GM18907 (cell line): ENCODE results near the gene TRIM34.
A peak's percentile ranks its signal among the peaks of the same experiment; 100 is the strongest.
"Not testable (repeated sequence)": the region's sequence is repeated elsewhere in the genome, so short reads cannot be mapped to it uniquely, and the experiment has no call there.

Experiments used
- ATAC-seq: cut with Tn5 transposase; IDR thresholded peaks from one replicate; pipeline ENCODE4 v1.9.1; 2021; ENCODE audit warnings: mild to moderate bottlenecking, moderate library complexity; ENCODE audit not compliant: unreplicated experiment

Gene TRIM34

DNA sequence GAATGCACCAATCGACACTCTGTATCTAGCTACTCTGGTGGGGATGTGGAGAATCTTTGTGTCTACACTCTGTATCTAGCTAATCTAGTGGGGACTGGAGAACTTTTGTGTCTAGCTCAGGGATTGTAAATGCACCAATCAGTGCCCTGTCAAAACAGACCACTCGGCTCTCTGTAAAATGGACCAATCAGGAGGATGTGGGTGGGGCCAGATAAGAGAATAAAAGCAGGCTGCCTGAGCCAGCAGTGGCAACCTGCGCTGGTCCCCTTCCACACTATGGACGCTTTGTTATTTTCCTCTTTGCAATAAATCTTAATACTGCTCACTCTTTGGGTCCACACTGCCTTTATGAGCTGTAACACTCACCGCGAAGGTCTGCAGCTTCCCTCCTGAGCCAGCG lies 58.8 kb downstream of the TRIM34 start:
- not testable (repeated sequence) for ATAC-seq

DNA sequence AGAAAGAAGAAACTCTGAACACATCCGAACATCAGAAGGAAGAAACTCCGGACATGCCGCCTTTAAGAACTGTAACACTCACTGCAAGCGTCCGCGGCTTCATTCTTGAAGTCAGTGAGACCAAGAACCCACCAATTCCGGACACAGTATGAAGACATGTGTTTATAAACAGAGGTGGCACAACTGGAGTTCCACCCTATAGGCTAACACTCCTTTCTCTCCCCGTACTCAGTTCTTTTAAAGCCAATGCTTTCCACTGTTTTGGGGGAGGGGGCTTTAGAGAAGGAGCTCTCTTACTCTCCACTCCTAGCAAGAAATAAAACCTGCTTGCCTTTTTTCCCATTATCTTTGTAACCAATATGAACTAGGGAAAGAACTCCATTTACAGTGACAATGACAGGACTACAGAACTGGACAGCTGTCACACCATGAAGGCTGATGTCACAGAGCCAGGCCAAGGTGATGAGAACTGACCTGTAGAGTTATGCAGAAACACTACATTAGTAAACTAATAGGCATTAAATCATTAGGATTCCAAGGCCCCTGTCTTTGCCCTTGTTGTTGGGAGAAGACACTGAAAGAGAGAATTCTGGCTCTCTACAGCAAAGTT lies 59.3 kb downstream of the TRIM34 start:
- peak; percentile 15 for ATAC-seq

DNA sequence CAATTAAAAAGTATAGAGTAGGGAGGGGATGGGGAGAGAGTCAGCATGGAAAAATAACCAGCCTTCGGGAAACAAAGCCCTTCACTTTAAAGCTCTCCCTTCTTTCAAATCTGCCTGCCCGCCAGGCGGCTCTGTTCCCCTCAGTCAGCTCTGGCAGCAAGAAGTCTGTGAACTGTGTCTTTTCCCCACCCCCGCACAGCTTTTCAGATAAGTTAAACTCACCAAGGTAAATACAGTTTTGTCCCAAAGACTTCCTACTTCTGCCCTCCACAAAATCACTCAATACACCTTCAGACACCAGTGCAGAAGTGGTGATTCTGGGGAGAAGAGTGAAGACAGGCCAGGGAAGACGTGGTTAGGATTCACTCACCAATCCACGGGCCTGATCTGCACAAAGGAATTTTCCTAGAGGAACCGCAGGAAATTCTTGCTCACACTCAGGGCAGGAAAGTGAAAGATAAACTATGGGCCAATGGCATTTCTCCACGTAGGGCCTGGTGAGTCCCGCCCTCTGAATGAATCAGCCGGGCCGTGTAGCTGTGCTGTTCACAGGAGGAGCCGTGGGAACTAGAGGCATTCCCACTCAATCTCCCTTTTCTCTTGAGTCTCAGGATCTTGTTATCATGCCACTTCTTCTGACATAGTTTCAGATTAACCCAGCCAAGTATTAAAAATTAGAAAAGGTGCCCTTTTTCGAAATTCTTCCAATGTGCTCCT lies 60.0 kb downstream of the TRIM34 start, which contains the start of gene TRIM5:
TRIM5 (minus strand) TSS at position 429 of the 717 bp plus-strand sequence. CDS start 4,897 bp downstream, outside the sequence.
- ATAC-seq, result peak; percentile 83

DNA sequence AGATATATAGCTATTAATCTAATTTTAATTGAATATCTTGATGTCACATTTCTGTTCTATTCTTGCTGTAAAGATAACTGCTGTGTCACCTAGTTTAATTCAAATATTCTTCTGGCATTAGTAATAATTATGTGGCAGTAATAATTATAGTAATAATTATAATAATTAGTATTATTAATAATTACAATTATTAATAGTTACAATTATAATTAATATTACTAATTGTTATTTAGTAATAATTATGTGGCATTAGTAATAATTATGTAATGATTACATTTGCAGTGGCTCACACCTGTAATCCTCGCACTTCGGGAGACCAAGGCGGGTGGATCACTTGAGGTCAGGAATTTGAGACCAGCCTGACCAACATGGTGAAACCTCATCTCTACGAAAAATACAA lies 61.6 kb downstream of the TRIM34 start:
- ATAC-seq, result no peak

DNA sequence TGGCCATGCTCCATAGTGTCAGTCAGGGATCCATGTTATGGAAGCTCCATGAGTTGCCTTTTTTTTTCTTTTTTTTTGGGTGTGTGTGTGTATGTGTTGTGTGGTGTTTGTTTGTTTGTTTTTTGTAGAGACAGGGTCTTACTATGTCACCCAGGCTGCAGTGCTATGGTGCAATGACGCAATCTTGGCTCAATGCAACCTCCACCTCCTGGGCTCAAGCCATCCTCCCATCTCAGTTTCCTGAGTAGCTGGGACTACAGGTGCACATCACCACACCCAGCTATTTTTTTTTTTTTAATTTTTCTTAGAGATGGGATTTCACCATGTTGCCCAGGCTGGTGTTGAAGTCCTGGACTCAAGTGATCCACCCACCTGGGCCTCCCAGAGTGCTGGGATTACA lies 63.7 kb downstream of the TRIM34 start:
- ATAC-seq, result no peak

DNA sequence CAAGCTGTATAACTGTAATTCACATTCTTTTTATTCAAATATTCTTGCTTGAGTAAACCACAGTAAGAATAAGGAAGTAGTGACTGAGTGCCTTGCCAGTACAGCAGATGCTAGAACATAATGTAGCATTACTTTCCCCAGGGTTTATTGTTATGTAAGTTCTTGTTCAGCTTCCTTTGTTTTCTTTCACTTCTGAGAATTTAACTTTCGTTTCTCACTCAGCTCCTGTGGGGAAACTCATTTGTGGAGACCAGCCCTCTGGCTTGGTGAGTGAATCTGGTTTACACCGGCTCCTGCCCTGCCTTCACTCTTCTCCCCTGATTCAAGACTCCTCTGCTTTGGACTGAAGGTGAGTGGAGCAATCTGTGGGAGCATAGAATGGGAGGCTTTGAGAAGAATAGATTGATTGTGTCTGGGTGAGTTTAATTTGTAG lies 64.8 kb downstream of the TRIM34 start, which contains the start of gene TRIM22:
TRIM22 (plus strand) TSS at position 240 of the 433 bp plus-strand sequence. CDS start 6,443 bp downstream, outside the sequence.
- ATAC-seq, result peak; percentile 79

DNA sequence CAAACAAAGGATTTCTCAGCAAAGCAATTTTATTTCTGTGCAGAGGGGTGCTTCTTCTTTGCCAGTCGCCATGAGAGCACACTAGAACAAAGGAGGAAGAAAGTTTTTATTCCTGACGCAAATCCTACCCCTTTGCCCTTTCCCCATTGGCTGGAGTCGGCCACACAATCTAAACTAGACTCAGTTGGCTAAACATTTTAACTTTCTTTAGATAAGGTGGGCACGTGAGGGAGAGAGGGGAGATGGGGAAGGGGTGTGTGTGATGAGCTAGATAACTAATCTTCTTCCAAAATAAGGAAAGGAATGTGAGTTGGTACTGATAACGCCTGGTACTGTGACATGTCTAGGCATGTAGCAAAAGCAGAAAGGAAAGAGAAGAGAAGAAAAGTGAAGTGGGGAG lies 65.4 kb downstream of the TRIM34 start:
- no peak for ATAC-seq

DNA sequence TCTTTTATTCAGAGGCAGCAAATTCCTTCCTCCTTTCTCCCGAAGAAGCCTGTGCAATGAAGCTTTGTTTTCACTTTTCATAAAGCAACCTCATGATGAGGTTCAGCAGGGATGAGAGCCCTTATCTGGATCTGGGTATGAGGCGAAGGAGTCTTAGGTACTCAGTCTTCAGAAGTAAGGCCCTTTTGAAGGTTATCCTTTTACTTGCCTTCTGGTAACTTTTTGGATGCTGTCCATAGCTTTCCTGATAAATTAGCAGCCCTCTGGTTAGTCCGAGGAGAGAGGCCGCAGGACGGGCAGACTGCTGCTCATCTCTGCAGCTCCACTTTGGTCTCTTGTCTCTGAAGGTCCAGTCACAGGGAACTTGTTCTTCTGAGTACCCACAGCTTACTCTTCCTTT lies 65.9 kb downstream of the TRIM34 start:
- no peak for ATAC-seq

DNA sequence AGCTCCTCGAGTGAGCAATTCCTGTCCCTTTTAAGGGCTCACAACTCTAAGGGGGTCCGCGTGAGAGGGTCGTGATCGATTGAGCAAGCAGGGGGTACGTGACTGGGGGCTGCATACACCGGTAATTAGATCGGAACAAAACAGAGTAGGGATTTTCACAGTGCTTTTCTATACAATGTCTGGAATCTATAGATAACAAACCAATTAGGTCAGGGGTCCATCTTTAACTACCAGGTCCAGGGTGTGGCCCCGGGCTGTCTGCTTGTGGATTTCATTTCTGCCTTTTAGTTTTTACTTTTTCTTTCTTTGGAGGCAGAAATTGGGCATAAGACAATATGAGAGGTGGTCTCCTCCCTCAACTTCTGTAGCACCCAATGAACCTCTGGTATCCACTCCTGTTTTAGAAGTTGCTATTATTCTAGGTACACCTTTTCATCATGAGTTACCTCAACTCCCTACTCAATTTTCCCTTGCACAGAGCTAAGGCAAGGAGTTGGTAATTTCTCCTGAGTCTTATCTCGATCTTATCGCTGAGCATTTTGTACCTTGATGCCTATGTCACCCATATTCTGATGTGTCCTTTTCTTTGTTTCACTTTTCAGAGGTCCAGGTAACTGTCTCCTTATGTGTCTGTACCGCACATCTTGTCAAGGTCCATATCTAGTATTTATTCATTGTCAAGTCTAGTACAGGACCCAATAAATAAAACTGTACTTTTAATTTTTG lies 66.6 kb downstream of the TRIM34 start:
- not testable (repeated sequence) for ATAC-seq

DNA sequence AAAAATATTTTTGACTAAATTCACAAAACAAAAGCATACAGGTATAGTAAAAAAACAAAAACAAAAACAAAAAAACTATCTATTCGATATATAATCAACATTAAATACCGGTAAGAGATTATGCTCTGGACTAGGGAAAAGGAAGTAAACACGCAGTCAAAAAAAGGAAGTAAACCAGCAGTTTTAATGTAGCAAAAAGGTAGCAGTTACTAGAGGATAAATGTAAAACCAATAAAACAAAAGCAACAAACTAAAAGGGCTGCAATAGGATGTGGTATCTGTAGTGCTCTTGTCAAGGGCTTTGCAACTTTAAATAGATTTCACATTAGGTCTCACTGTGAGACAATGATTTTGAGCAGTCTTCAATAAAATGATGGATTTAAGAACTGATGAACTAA lies 67.2 kb downstream of the TRIM34 start:
- no peak for ATAC-seq
